Colonic mucosa (tissue), 4 donors: ENCODE measurements around the gene RAD51B. TPM values are rescaled to one million over a fixed set of nuclear protein-coding genes. Genes with fewer than 3 reads are reported as not detected.
A peak's percentile ranks its signal among the peaks of the same experiment; 100 is the strongest.

Experiments
- DNase-seq: peaks from one replicate; pipeline ENCODE4 v3.0.0-alpha.2; 2020
- H3K27ac ChIP-seq: fragments of 200-600 bp; one replicate; pipeline ENCODE4 v1.8.0; 2021
- H3K27me3 ChIP-seq: fragments of 200-600 bp; one replicate; pipeline ENCODE4 v1.8.0; 2021
- H3K36me3 ChIP-seq: fragments of 200-600 bp; one replicate; pipeline ENCODE4 v1.8.0; 2021
- H3K4me1 ChIP-seq: fragments of 200-600 bp; one replicate; pipeline ENCODE4 v1.8.0; 2021; ENCODE audit warnings: mild to moderate bottlenecking
- H3K4me3 ChIP-seq: fragments of 200-600 bp; one replicate; pipeline ENCODE4 v1.8.0; 2021
- H3K9ac ChIP-seq, 2 donors: one replicate each; pipeline ENCODE4 v1.7.0; 2013; ENCODE audit warnings: control low read depth in 2 of 2, low read depth in 2 of 2, low read length in 2 of 2
- H3K9me3 ChIP-seq: fragments of 200-600 bp; one replicate; pipeline ENCODE4 v1.8.0; 2021
- intact Hi-C: fragments of 100-400 bp; cut with DNase I; formaldehyde crosslinking; loops from one replicate; pipeline ENCODE4 v1.14.1; 2022
- total RNA-seq, 2 donors: library from RNA; stranded (reverse); fragmentation: NEBNext Ultra II Directional in 1 of 2; extraction: Animal tissue kit (Norgen Biotek cat#: 25700) in 1 of 2; gene quantifications; one replicate each; pipeline ENCODE4 v1.2.1, GENCODE V29; 2021
- TF ChIP-seq, protein P1 (sequence below): fragments of 200-600 bp; IDR thresholded peaks from one replicate; pipeline ENCODE4 v1.8.0; 2022; ENCODE audit warnings: antibody characterized with exemption, mild to moderate bottlenecking
- donor health status: healthy.
- donor health status: DM: no; HTN: no; CAD: no.
- donor health status: DM: no; HTN: no; CAD: no.

Gene RAD51B
- total RNA-seq, 2 donors from 2014 or later = 12.7 to 22.0 TPM

DNA sequence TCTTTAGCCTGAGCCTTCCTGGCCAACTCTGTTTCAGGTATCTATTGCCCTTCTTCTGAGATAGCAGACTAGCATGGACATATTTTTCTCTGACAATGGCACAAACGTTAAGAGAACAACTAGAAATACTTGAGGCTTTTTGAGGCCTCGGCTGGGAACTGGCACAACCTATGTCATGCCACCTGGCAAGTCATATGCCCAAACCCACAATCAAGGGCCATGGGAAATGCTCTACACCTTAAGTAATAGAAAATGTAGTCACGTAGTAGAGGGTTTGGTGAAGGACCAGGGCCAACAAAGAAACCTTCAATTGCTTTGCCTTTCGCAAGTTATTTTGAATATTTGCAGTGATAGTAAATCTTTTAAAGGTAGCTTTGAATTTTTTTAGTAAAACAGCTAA lies 647.8 kb downstream of the RAD51B start:
- TF ChIP-seq, protein P1, sequence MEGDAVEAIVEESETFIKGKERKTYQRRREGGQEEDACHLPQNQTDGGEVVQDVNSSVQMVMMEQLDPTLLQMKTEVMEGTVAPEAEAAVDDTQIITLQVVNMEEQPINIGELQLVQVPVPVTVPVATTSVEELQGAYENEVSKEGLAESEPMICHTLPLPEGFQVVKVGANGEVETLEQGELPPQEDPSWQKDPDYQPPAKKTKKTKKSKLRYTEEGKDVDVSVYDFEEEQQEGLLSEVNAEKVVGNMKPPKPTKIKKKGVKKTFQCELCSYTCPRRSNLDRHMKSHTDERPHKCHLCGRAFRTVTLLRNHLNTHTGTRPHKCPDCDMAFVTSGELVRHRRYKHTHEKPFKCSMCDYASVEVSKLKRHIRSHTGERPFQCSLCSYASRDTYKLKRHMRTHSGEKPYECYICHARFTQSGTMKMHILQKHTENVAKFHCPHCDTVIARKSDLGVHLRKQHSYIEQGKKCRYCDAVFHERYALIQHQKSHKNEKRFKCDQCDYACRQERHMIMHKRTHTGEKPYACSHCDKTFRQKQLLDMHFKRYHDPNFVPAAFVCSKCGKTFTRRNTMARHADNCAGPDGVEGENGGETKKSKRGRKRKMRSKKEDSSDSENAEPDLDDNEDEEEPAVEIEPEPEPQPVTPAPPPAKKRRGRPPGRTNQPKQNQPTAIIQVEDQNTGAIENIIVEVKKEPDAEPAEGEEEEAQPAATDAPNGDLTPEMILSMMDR = no peak
- Histone ChIP-seq H3K27ac (no peak overlapping the region), H3K4me3 (no peak overlapping the region), H3K4me1 (no peaks in the 10 kb centered on the region), H3K9ac (no peak overlapping the region), H3K9me3 (no peaks in the 10 kb centered on the region), H3K36me3 (no peaks in the 10 kb centered on the region), H3K27me3 (no peaks in the 10 kb centered on the region)
- intact Hi-C loops = no loop called here
- no peak for DNase-seq

DNA sequence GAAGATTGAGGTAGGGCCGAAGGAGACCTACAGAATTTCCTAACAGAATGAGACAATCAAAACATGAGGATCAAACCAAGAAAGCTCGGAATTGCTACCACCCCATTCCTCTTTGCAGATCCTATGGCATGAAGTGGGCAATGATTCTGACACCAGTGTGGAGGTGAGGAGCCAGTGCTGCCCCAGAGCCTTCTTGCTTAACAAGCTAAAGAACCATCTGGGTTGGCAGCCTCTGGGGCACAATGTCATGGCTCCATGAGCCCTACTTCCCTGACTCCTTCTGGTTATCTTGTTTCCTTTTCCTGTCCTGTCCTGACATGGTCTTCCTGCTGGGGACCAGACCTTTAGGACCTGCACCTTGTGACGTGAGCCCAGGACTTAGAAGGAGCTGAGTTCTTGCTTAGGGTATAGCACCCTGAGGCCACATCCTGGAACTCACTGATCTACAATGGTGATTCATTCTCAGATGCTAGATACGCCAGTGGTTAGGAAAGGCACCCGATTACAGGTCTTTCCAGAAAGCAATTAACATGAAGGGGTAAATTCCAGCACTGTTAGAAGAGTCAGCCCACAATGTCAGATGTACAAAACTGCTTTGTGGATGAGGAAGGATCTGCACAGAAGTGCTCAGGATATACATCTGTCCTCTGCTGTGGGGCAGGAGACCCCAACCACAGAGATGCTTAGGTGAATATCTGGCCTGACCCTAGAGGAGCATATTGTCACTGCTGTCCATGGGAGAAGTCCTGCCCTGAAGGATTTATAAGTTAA lies 649.0 kb downstream of the RAD51B start:
- no peak for DNase-seq
- intact Hi-C loops = no loop called here
- no peak overlapping the region for H3K27ac ChIP-seq
- H3K27me3 ChIP-seq = no peaks in the 10 kb centered on the region
- no peaks in the 10 kb centered on the region for H3K4me1 ChIP-seq
- TF ChIP-seq, protein P1 = no peak
- no peaks in the 10 kb centered on the region for H3K9me3 ChIP-seq
- H3K36me3 ChIP-seq = no peaks in the 10 kb centered on the region
- no peak overlapping the region for H3K9ac ChIP-seq
- H3K4me3 ChIP-seq = no peak overlapping the region

DNA sequence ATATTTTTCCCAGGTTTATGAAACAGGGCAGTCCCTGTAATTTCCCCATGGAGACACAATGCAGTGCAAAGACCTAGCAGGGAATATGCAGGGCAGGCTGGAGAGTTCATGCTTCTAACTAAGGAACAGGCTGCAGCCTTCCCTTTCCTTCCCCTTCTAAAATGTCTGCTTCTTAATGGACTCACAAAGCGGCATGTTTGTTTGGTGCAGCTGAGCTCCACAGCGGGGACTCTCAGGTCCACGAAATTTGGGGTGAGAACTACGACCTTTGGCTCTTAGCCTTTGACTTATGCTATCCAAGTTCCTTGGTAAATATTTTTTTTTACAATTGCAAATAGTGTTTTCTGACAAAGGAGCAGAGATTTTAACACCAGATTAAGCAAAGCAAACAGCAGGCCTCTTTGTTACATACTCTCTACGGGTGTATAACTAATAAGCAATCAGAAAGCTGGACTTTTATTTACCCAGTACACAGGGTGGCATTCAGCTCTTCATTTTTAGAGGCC lies 649.7 kb downstream of the RAD51B start:
- TF ChIP-seq, protein P1 = no peak
- Histone ChIP-seq H3K36me3 (no peaks in the 10 kb centered on the region), H3K27me3 (no peaks in the 10 kb centered on the region), H3K4me3 (no peak overlapping the region), H3K4me1 (no peaks in the 10 kb centered on the region), H3K9ac (no peak overlapping the region), H3K27ac (no peak overlapping the region), H3K9me3 (no peaks in the 10 kb centered on the region)
- DNase-seq = no peak
- intact Hi-C loops = no loop called here

DNA sequence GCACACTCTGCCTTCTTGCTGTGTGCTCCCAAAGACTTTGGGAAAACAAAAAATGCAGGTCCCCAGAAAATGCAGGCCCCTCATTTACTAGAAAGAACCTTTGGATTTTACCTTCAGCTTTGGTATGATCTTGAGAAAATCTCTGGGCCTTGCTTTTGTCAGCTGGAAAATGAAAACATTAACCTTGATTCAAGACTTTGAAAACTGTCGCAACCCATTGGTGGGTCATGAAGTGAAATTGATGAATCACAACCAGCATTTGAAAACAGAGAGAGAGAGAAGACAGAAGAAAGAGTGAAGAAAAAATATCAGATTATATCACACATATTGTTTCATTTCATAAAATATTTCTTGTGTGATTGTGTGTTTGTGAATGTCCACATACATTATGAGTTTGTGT lies 650.8 kb downstream of the RAD51B start:
- Histone ChIP-seq H3K9ac (no peak overlapping the region), H3K27ac (no peak overlapping the region), H3K27me3 (no peaks in the 10 kb centered on the region), H3K36me3 (no peaks in the 10 kb centered on the region), H3K9me3 (no peaks in the 10 kb centered on the region), H3K4me3 (no peak overlapping the region), H3K4me1 (no peaks in the 10 kb centered on the region)
- intact Hi-C loops = no loop called here
- DNase-seq = no peak
- TF ChIP-seq, protein P1 = no peak

DNA sequence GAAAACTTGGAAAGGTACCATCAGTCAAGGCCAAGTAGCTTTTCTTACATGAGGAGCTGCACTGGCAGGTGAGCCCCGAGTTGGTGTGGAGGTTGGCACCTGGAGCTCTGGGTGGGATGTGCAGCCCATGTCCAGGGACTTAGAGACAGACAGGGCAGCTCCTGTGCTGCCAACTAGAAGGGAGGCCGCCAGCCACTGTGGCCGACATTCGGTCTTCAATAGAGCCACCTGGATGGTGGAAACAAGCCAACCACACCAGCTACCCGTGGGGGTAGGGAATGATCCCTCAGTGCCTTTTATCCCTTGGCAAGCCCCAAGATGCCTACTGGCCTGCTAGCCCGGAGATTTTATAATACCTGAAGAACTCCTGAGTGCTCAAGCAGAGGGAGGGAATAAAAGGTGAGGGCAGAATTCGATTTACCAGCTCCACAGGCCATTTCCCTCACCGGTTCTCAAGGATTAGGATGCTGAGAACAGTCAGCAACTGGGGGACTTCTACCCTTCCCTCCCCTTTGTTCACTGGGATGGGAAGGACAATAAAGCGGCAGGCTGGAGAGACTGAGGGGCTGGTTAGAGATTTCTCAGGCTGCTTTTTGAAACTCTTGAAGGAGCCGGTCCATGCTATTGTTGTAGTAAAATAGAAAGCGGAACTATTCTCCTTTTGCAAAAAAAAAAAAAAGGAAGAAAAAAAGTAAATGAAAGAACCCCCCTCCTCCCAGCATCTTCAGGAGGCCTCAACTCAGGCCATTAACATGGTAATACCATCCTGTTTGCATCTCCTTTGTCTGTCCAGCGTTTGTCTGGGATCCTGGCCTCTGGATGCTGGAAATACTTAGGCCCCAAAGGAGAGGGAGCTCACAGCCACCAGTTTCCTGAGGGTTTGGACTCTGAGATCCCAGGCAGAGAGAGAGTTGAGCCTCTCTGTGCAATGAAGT lies 651.7 kb downstream of the RAD51B start:
- Histone ChIP-seq H3K27ac (no peak overlapping the region), H3K9me3 (no peaks in the 10 kb centered on the region), H3K9ac (peak overlapping the region in 1 of 2 donors; percentile 5), H3K27me3 (no peaks in the 10 kb centered on the region), H3K4me1 (no peaks in the 10 kb centered on the region), H3K36me3 (no peaks in the 10 kb centered on the region), H3K4me3 (no peak overlapping the region)
- DNase-seq = no peak
- TF ChIP-seq, protein P1 = no peak
- intact Hi-C loops = no loop called here
